Stimulated activated CD4-positive, alpha-beta T cell treated with anti-CD3 and anti-CD28 coated beads, Interleukin-4, amount 100 ng/mL, for 1 hour (primary cell): ENCODE data around the gene TCOF1.

ENCODE experiments used
- DNase-seq: peaks from one replicate; pipeline ENCODE4 v3.0.0-alpha.2; 2020

TCOF1 gene

GRCh38 chr5:150394131-150394530 lies 36.6 kb downstream of the TCOF1 start:
- DNase-seq, result no peak

GRCh38 chr5:150394912-150395687 lies 37.6 kb downstream of the TCOF1 start:
- no peak for DNase-seq

GRCh38 chr5:150395688-150395975 lies 38.1 kb downstream of the TCOF1 start:
- no peak for DNase-seq

GRCh38 chr5:150396267-150396666 lies 38.8 kb downstream of the TCOF1 start:
- no peak for DNase-seq

- no peak for DNase-seq
Observed at GRCh38 chr5:150397146-150397781, 39.8 kb downstream of the TCOF1 start.

GRCh38 chr5:150397782-150398721 lies 40.6 kb downstream of the TCOF1 start:
- no peak for DNase-seq

- DNase-seq, result no peak
Observed at GRCh38 chr5:150398722-150399523, 41.4 kb downstream of the TCOF1 start.

- no peak for DNase-seq
Observed at GRCh38 chr5:150399524-150400211, 42.2 kb downstream of the TCOF1 start.

GRCh38 chr5:150400316-150401075 lies 43.0 kb downstream of the TCOF1 start:
- no peak for DNase-seq

- no peak for DNase-seq
Observed at GRCh38 chr5:150401076-150401375, 43.5 kb downstream of the TCOF1 start.

GRCh38 chr5:150401376-150402228 lies 44.1 kb downstream of the TCOF1 start:
- DNase-seq, result no peak

GRCh38 chr5:150402229-150402773 lies 44.8 kb downstream of the TCOF1 start:
- no peak for DNase-seq

- DNase-seq, result no peak
Observed at GRCh38 chr5:150402901-150403342, 45.4 kb downstream of the TCOF1 start.

GRCh38 chr5:150404121-150404520 lies 46.6 kb downstream of the TCOF1 start:
- DNase-seq, result no peak

- DNase-seq, result no peak
Observed at GRCh38 chr5:150404535-150404934, 47.0 kb downstream of the TCOF1 start.

GRCh38 chr5:150404941-150405816 lies 47.7 kb downstream of the TCOF1 start:
- DNase-seq, result no peak

- DNase-seq, result no peak
Observed at GRCh38 chr5:150406103-150406722, 48.7 kb downstream of the TCOF1 start.

GRCh38 chr5:150406723-150407095 lies 49.2 kb downstream of the TCOF1 start:
- no peak for DNase-seq
